Endothelial cell of hepatic sinusoid (primary cell): ENCODE data around the gene TMEM174.
"Not testable (repeated sequence)": the region's sequence is repeated elsewhere in the genome, so short reads cannot be mapped to it uniquely, and the experiment has no call there.

Source experiments
- in situ Hi-C: cut with HindIII; loops from 2 replicates; pipeline ENCODE4 v1.10.0; 2017; ENCODE audit warnings: low sequenced_read_pairs

TMEM174 gene

GRCh38 chr5:73215891-73216610, 43.1 kb downstream of the TMEM174 start:
- in situ Hi-C loops: no loop called here

GRCh38 chr5:73218552-73219171, 45.7 kb downstream of the TMEM174 start:
- in situ Hi-C loops: no loop called here

- in situ Hi-C loops: not testable (repeated sequence)
Observed at GRCh38 chr5:73219336-73219735, 46.3 kb downstream of the TMEM174 start.

- in situ Hi-C loops: no loop called here
Observed at GRCh38 chr5:73221161-73221560, 48.2 kb downstream of the TMEM174 start.

GRCh38 chr5:73221726-73222125, 48.7 kb downstream of the TMEM174 start:
- in situ Hi-C loops: no loop called here

- in situ Hi-C loops: no loop called here
Observed at GRCh38 chr5:73222173-73222572, 49.2 kb downstream of the TMEM174 start.
